Skin of body (tissue), 3 donors: ENCODE measurements around the gene RIPPLY3. TPM values are rescaled to one million over a fixed set of nuclear protein-coding genes. Genes with fewer than 3 reads are reported as not detected.
A peak's percentile ranks its signal among the peaks of the same experiment; 100 is the strongest.

ENCODE experiments used
- DNase-seq: peaks from one replicate; lab custom pipeline; 2025; lab: John Stamatoyannopoulos, UW
- small RNA-seq: library from RNA; depleted of rRNA; stranded (forward); fragments of <200 nt; gene quantifications from one replicate; pipeline ENCODE3, GENCODE V24; 2014; ENCODE audit warnings: low replicate concordance
- total RNA-seq: library from RNA; depleted of rRNA; stranded (reverse); fragments of >200 nt; gene quantifications from one replicate; pipeline ENCODE4 v1.2.3, GENCODE V29; 2014

RIPPLY3 gene
- total RNA-seq, 1 donor from 2014 or later, result 0.20 TPM

DNA sequence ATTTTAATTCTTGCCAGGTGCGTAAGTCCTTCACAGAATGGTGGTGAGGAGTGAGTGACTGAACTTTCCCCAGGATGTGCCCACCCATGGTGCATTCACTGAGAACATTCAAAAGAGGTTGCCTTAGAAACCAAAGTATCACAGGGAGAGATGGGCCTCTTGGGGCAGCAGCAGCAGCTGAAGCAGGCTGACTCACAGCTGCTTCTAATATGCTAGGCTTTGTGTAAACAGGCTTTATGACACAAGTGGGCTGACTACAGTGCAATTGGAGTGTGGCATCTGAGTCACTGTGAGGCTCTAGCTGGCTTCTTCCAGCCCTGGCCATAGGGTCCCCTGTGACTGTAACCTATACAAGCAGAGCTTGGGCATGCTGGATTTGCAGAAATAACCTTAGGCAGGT is 53.8 kb downstream of the RIPPLY3 start:
- peak; percentile 95 for DNase-seq

GRCh38 chr21:37061926-37062592 is 55.6 kb downstream of the RIPPLY3 start:
- DNase-seq, result no peak

DNA sequence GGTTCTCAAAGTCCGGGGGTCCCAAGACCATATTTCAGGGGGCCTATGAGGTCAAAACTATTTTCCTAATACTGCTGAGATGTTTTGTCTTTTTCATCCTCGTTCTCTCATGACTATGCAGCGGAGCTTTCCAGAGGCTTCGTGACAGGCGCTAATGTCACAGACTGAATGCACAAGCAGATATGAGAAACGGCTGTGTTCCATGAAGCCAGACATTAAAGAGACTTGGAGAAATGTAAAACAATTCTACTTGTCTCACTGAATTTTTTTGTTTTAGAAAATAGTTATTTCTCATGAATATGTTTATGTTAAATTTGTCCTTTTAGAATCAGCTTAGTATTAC is 56.1 kb downstream of the RIPPLY3 start:
- no peak for DNase-seq

DNA sequence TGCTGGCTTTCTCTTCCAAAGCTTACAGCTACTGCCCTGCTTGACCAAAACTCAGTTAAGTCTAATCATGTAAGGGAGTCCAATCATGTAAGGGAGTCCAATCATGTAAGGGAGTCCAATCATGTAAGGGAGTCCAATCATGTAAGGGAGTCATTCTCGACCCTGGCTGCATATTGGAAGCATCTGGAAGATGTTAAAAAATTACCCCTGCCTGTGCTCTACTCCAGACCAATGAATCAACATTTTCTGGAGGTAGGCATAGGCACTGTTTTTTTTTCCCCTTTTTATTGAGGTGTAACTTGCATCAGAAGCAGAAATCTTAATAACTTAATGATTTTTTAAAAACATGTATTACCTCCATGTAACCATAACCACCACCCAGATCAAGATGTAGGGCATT is 56.9 kb downstream of the RIPPLY3 start:
- no peak for DNase-seq

DNA sequence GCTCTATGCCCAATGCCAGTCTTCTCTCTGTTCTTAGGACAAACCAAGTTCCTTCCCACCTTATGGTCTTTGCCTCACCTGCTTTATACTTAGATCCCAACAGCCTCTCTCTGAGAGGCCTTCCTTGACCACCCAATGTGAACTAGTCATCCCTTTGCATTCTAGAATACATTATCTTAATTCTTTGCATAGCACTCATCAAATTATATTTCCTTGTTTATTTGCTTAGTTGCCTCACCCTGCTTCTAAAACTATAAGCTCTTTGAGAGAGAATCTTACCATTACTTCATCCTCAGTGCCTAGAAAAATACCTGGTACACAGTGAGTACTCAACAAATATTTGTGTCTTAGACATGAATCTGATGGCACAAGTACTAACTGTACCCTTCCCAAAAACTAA is 58.3 kb downstream of the RIPPLY3 start:
- DNase-seq, result no peak

GRCh38 chr21:37065561-37066177 is 59.2 kb downstream of the RIPPLY3 start:
- no peak for DNase-seq

Small RNA genes lying within 50 kb of the gene (small RNA-seq; reads per million reads assigned to genes)
- not detected for gene RF00019
- gene RNU6-696P, result not detected

Other genes starting within 250 kb of the RIPPLY3 start
- gene HLCS, start 40.0 kb upstream of the RIPPLY3 start, total RNA-seq, result 14.5 TPM
- gene PIGP, start 66.4 kb downstream of the RIPPLY3 start, total RNA-seq, result 9.9 TPM
- gene TTC3, start 66.6 kb downstream of the RIPPLY3 start, total RNA-seq, result 337 TPM